GM11168 (cell line): ENCODE results near the gene MRPL52.
"Not testable (repeated sequence)": the region's sequence is repeated elsewhere in the genome, so short reads cannot be mapped to it uniquely, and the experiment has no call there.

Source experiments
- in situ Hi-C: fragments of 300-500 bp; cut with MboI; formaldehyde crosslinking; loops from one replicate; pipeline ENCODE4 v1.12.0; 2022; ENCODE audit warnings: low sequenced_read_pairs; ENCODE audit not compliant: unreplicated experiment

MRPL52 gene

DNA sequence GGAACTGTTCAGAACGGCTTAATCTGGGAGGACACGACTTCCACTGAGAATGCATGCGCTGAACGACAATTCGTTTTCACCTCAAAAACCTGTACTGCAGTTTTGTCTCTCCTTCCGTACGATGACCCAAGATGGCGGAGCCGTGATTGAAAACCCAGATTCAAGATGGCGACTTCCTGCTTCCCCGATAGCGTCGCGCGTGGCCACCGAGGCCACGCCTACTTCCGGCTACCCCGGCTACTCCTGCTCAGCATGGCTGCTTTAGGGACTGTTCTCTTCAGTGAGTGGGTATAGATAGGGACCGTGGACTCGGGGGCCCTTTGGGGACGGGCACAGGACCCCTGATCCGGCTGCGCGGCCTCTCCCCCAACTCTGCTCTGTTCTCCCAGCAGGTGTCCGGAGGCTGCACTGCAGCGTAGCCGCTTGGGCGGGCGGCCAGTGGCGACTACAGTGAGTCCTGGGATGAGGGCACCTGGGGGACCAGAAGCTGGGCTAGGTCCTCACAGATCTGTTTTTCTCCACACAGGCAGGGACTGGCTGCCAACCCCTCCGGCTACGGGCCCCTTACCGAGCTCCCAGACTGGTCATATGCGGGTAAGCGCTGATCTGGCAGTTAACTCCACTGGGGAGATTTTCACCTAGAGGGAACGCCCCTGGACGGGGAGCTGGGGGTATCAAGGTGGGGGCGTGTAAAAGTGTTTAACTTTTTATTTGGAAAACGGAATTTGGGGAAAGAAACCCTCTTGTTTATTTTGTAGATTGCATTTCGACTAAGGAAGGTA lies at the start of gene MRPL52:
MRPL52 (plus strand) TSS at position 227 of the 782 bp plus-strand sequence; CDS start at position 253, 26 bp downstream.
- in situ Hi-C loops = no loop called here

- in situ Hi-C loops = no loop called here
Observed at GRCh38 chr14:22780105-22780679, 49.5 kb upstream of the MRPL52 start.

DNA sequence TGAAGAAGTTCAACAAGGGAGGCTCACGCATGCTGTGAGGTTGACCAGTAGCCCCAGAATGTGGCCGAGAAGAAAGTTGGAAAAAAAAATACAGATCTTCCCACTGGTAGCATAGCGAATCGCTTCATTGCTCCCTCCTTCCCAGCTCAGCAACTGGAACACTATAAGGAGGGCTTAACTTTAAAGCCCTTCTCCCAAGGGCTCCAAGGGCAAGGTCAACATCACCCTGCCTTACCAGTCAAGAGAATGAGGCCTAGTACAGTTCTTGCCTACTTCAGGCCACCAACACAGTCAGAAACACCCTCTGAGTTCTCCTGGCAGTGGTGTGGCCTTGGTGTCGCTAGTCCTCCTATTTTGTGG lies 48.8 kb upstream of the MRPL52 start:
- in situ Hi-C loops = no loop called here

DNA sequence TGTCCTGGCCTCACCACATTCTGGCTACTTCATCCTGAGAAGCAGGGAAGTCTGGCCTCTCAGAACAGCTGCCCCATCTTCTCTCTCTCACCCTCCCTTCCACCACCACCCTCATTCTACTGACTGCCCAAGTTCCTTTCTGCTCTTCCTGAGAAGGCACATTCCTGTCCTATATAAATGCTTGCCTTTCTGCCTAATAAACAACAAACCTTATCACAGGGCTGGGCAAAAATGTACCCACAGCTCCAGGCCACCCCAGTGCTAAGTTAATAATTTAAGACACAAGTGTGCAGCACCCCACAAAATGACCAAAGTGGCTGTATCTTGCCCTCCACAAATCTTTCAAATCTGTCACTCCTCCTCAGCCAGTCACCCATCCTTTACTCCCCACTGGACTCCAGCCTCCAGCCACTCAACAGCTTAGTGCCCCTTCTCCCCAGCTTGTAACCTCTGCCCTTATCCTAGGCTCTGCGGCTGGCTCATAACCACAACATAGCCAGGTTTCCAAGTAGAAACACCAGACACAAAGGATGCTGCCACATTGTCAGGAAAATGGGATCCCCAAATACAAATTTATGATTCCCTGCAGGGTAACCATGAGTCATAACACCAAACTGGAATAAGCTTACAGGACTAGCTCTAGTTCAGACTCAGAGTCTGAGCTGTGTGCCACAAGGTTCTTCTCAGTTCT lies 48.2 kb upstream of the MRPL52 start:
- in situ Hi-C loops = no loop called here

- in situ Hi-C loops = no loop called here
Observed at GRCh38 chr14:22786685-22787084, 43.0 kb upstream of the MRPL52 start.

GRCh38 chr14:22791301-22791700 lies 38.4 kb upstream of the MRPL52 start:
- in situ Hi-C loops = no loop called here

DNA sequence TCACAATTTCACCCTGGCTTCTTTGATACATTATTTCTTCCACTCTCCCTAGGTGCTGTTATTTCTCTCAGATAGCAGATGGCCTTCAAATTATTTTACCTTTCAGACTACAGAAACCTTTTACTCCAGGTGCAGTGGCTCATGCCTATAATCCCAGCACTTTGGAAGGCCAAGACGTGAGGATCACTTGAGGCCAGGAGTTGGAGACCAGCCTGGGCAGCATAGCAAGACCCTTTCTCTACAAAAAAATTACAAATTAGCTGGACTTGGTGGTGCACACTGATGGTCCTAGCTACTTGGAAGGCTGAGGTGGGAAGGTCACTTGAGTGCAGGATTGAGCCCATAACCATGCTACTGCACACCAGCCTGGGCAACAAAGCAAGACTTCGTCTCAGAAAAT lies 37.5 kb upstream of the MRPL52 start:
- in situ Hi-C loops = no loop called here

DNA sequence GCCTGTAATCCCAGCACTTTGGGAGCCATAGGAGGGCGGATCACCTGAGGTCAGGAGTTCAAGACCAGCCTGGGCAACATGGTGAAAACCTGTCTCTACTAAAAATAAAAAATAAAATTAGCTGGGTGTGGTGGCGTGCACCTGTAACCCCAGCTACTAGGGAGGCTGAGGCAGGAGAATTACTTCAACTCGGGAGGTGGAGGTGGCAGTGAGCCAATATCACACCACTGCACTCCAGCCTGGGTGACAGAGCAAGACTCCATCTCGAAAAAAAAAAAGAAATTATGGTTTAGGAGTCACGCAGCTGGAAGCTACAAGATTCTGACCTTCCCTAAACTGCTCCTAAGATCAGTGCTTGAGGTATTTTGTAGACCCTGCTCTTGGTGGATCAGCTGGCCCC lies 36.1 kb upstream of the MRPL52 start:
- in situ Hi-C loops = not testable (repeated sequence)

DNA sequence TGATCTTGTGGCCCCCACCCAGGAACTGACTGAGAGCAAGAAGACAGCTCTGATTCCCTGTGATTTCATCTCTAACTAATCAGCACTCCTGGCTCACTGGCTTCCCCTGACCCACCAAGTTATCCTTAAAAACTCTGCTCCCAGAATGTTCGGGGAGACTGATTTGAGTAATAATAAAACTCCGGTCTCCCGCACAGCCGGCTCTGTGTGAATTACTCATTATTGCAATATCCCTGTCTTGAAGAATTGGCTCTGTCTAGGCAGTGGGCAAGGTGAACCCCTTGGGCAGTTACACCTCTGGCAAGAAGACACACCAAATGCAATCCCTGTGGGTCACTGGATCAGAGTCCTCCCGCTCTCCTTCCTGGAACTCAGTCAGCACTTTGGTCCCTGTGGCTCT lies 35.7 kb upstream of the MRPL52 start:
- in situ Hi-C loops = no loop called here

DNA sequence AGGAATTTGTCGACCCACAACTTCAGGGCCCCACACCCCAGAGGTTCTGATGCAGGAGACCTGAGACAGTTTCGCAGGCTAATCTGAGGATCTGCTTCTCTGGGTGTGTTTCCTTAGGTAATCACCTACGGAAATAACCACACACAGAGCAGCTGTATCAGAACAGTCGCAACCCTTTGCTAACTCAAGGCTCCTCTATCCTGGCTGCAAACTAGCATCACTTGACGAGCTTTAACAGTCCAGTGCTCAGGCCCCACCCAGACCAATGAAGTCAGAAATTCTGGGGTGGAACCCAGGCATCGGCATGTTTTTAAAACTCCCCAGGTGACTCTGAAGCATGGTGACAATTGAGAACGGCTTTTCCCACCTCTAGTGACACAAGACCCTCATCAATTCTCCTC lies 35.1 kb upstream of the MRPL52 start:
- in situ Hi-C loops = no loop called here

GRCh38 chr14:22796087-22796707 lies 33.5 kb upstream of the MRPL52 start:
- in situ Hi-C loops = no loop called here

DNA sequence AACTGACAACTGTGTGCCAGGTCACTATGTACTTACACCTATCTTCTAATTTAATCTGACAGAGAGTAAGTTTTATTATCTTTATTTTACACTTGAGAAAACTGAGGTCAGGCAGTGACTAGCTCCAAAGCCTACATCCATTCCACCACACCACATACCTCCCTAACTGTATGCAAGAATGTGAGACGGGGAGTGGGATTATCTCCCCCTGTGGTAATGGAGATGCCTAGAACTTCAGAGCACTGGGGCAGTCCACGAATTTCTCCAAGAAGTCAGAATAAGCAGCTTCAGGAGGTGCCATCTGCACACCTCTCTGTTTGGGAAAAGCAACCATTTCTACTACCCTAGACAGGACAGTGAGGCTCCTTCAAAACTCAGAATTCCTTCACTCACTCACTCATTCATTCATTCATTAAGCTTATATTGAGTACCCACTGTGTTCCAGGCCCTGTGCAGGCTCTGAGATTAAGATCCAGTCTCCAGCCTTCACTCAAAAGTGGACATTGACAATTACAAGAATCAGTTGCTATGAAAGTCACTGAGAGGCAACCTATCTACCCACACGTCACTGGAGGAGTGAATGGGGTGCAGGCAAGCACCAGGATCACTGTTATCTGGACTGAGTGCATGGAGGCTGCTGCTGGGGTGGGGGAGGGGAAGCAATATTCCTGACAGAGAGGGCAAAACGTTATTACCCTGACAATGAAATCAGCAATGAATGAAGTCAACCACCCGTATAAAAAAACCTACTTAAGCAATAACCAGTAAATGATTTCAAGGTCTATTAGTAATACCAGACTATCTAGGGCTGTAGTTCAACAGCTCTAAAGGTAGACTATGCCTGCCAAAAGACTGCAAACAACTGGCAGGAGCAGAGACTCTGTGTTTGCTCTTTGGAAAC lies 32.4 kb upstream of the MRPL52 start:
- in situ Hi-C loops = no loop called here

- in situ Hi-C loops = no loop called here
Observed at GRCh38 chr14:22798528-22798927, 31.2 kb upstream of the MRPL52 start.

- in situ Hi-C loops = no loop called here
Observed at GRCh38 chr14:22800346-22800745, 29.3 kb upstream of the MRPL52 start.

GRCh38 chr14:22801716-22802115 lies 28.0 kb upstream of the MRPL52 start:
- in situ Hi-C loops = no loop called here

DNA sequence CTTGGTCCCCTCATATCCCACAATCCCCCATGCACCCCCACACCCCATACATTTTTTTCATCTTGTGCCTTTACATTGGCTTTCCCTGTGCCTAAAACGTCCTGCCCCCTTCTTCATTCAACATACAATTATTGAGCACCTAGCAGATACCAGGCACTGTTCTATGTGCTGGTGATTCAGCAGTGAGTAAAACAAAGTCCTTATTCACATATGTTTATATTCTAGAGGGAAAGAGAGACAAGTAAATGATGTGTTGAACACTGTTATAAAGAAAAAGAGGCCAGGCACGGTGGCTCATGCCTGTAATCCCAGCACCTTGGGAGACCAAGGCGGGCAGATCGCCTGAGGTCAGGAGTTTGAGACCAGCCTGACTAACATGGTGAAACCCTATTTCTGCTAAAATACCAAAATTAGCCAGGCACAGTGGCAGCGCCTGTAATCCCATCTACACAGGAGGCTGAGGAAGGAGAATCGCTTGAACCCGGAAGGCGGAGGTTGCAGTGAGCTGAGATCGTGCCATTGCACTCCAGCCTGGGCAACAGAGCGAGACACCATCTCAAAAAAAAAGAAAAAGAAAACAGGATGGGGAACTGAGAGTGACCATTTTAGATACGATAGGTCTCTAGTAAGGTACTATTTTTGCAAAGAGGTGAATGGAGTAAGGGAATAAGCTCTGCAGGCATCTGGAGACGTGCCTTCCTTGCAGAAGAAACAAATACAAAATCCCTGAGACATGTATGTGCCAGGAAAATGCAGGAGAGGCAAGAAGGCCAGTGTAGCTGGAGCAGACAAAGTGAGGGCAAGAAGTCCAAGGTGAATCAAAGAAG lies 26.6 kb upstream of the MRPL52 start:
- in situ Hi-C loops = no loop called here

DNA sequence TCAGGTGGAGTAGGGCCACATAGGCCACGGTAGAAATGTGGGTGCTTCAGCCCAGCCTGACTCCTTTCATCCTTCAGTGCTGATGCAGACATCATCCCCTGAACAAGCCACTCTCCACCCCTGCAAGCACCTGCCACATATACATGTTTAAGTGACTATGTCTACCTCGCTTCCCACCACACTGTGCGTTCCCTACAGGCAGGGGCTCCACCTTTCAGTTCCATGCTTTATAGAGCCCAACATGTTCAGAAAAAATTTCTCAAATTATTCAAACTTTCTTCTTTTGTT lies 26.1 kb upstream of the MRPL52 start:
- in situ Hi-C loops = no loop called here

DNA sequence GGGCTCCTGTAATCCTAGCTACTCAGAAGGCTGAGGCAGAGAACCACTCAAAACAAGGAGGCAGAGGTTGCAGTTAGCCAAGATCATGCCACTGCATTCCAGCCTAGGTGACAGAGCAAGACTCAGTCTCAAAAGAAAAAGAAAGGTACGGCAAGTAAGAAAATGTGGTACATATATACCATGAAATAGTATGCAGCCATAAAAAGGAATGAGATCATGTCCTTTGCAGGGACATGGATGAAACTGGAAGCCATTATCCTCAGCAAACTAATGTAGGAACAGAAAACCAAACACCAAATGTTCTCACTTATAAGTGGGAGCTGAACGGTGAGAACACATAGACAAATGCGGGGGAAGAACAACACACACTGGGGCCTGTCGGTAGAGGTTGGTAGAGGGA lies 24.5 kb upstream of the MRPL52 start:
- in situ Hi-C loops = not testable (repeated sequence)

- in situ Hi-C loops = no loop called here
Observed at GRCh38 chr14:22807432-22808087, 22.1 kb upstream of the MRPL52 start.
